ENCODE measurements around the gene TTLL7.

GRCh38 chr1:83818916-83819315 is 180.0 kb downstream of the TTLL7 start:
- TF ChIP-seq POLR2A (IDR thresholded peaks at IDR 0.05) (no peak), CTCF (IDR thresholded peaks at IDR 0.05) (no peak)
